ENCODE measurements around the gene COIL. TPM values are rescaled to one million over a fixed set of nuclear protein-coding genes. Genes with fewer than 3 reads are reported as not detected.

The COIL gene
- total and polyA plus RNA-seq, 9 of the 15 experiments (the other 6 are each of a cell fraction or from before 2014, with no cell fraction given) = 23.9 to 41.3 (median 28.7) TPM

DNA sequence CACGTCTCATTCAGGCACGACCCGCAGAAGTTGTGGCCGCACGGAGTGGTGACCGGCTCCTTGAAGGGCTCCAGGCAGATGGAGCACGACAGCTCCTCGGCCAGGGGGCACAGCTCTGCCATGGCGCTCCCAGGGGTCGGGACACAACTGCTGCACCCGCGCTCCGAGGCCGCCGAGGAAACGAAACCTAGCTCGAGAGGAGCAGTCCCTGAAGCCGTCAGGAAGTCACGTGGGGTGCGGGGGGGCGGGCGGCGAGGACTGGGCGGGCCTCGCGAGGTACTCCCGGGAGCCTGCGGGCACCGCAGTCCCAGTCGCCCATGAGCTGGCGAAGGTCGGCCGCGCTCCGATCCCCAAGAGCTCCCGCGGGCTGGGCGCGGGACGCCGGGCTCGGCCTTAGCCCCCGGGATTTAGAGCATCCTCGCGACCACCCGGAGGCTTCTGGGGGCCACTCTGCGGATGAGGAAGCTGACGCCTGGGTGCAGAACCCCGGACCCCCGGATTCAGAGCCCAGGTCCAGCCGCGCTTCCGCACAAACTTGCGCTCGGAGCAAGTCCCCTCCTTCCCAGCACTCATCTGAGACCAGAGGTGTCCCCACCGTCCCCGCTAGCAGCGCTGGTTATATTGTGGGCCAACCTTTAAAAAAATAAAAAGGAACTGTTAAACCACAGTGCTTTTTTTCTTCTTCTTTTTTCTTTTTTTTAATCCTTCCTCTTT is 46.8 kb downstream of the COIL start, which contains the start of gene TRIM25 (continued):
- TF ChIP-seq SIN3B (IDR thresholded peaks at IDR 0.05; ENCODE audit: low read depth) (peak; percentile 46; the same call in 1 of the 2 replicates), POLR2B (IDR thresholded peaks at IDR 0.05; ENCODE audit: low read depth, partially characterized antibody) (peak; percentile 97), RUNX1 (IDR thresholded peaks at IDR 0.05; ENCODE audit: low read depth) (no peak), TCF3 (CRISPR knock-in tag; IDR thresholded peaks at IDR 0.05) (peak; percentile 20; the same call in 1 of the 2 replicates), ELF4 (CRISPR knock-in tag; IDR thresholded peaks at IDR 0.05) (0 out of 2 replicates have a peak, but pooled peaks have one; percentile 32), TOE1 (IDR thresholded peaks at IDR 0.05; ENCODE audit: borderline replicate concordance) (peak; percentile 95), TOE1 (CRISPR knock-in tag; IDR thresholded peaks at IDR 0.05; ENCODE audit: borderline replicate concordance, low read depth) (no peak), NEUROD1 (IDR thresholded peaks at IDR 0.05; ENCODE audit: borderline replicate concordance, low read depth, low read length, partially characterized antibody) (peak; percentile 39), RBM22 (IDR thresholded peaks at IDR 0.05; ENCODE audit: low read depth, low read length, poor library complexity, severe bottlenecking) (peak; percentile 95), RBM39 (optimal IDR thresholded peaks at IDR 0.05; ENCODE audit: low read depth, low read length) (peak; percentile 58), ZBED1 (IDR thresholded peaks at IDR 0.05) (0 out of 2 replicates have a peak, but pooled peaks have one; percentile 75), NFIC (IDR thresholded peaks at IDR 0.05) (peak; percentile 56), SRSF1 (IDR thresholded peaks at IDR 0.05; ENCODE audit: low read depth, low read length) (peak; percentile 64; the same call in 1 of the 2 replicates), RBFOX2 (IDR thresholded peaks at IDR 0.05; ENCODE audit: low read depth, low read length) (peak; percentile 100), ZNF12 (CRISPR knock-in tag; IDR thresholded peaks at IDR 0.05) (peak; percentile 44; the same call in 1 of the 2 replicates), NR4A1 (CRISPR knock-in tag; IDR thresholded peaks at IDR 0.05) (no peak), NR4A1 (tag; IDR thresholded peaks at IDR 0.05) (no peak), SMARCA4 (IDR thresholded peaks at IDR 0.05) (no peak), SETDB1 (IDR thresholded peaks at IDR 0.05; ENCODE audit: low read length) (no peak), ILF3 (IDR thresholded peaks at IDR 0.05; ENCODE audit: borderline replicate concordance) (peak; percentile 31; the same call in 1 of the 2 replicates), GTF2E2 (tag; IDR thresholded peaks at IDR 0.05) (peak; percentile 66; the same call in 1 of the 2 replicates)
- TF ChIP-seq, protein P1, sequence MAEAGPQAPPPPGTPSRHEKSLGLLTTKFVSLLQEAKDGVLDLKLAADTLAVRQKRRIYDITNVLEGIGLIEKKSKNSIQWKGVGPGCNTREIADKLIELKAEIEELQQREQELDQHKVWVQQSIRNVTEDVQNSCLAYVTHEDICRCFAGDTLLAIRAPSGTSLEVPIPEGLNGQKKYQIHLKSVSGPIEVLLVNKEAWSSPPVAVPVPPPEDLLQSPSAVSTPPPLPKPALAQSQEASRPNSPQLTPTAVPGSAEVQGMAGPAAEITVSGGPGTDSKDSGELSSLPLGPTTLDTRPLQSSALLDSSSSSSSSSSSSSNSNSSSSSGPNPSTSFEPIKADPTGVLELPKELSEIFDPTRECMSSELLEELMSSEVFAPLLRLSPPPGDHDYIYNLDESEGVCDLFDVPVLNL (CRISPR knock-in tag; IDR thresholded peaks at IDR 0.05; ENCODE audit: low read depth) = no peak
- TF ChIP-seq, protein P2, sequence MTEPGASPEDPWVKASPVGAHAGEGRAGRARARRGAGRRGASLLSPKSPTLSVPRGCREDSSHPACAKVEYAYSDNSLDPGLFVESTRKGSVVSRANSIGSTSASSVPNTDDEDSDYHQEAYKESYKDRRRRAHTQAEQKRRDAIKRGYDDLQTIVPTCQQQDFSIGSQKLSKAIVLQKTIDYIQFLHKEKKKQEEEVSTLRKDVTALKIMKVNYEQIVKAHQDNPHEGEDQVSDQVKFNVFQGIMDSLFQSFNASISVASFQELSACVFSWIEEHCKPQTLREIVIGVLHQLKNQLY (CRISPR knock-in tag; conservative IDR thresholded peaks at IDR 0.05) = 0 out of 4 replicates have a peak, but pooled peaks of 1 of the 2 experiments have one; percentile 70
- TF ChIP-seq, protein P3, sequence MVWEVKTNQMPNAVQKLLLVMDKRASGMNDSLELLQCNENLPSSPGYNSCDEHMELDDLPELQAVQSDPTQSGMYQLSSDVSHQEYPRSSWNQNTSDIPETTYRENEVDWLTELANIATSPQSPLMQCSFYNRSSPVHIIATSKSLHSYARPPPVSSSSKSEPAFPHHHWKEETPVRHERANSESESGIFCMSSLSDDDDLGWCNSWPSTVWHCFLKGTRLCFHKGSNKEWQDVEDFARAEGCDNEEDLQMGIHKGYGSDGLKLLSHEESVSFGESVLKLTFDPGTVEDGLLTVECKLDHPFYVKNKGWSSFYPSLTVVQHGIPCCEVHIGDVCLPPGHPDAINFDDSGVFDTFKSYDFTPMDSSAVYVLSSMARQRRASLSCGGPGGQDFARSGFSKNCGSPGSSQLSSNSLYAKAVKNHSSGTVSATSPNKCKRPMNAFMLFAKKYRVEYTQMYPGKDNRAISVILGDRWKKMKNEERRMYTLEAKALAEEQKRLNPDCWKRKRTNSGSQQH (CRISPR knock-in tag; IDR thresholded peaks at IDR 0.05) = 0 out of 2 replicates have a peak, but pooled peaks have one; percentile 42
- TF ChIP-seq, protein P4, sequence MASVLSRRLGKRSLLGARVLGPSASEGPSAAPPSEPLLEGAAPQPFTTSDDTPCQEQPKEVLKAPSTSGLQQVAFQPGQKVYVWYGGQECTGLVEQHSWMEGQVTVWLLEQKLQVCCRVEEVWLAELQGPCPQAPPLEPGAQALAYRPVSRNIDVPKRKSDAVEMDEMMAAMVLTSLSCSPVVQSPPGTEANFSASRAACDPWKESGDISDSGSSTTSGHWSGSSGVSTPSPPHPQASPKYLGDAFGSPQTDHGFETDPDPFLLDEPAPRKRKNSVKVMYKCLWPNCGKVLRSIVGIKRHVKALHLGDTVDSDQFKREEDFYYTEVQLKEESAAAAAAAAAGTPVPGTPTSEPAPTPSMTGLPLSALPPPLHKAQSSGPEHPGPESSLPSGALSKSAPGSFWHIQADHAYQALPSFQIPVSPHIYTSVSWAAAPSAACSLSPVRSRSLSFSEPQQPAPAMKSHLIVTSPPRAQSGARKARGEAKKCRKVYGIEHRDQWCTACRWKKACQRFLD (CRISPR knock-in tag; IDR thresholded peaks at IDR 0.05) = 0 out of 2 replicates have a peak, but pooled peaks have one; percentile 30
